Urothelium cell line (cell line): ENCODE data around the gene TGFB1I1.

Experiments used
- DNase-seq: peaks from one replicate; pipeline ENCODE4 v3.0.0; 2011; ENCODE audit warnings: low spot score, mixed read lengths
- FAIRE-seq: peaks from 2 replicates; lab custom pipeline; 2011; peaks lifted over from hg19 to GRCh38; lab: Jason Lieb, UNC

The TGFB1I1 gene

GRCh38 chr16:31451681-31452351, 20.1 kb upstream of the TGFB1I1 start:
- peak; percentile 74 for DNase-seq
- FAIRE-seq, result no peak

GRCh38 chr16:31452631-31453106, 19.3 kb upstream of the TGFB1I1 start:
- FAIRE-seq (no peak), DNase-seq (peak; percentile 32)

DNA sequence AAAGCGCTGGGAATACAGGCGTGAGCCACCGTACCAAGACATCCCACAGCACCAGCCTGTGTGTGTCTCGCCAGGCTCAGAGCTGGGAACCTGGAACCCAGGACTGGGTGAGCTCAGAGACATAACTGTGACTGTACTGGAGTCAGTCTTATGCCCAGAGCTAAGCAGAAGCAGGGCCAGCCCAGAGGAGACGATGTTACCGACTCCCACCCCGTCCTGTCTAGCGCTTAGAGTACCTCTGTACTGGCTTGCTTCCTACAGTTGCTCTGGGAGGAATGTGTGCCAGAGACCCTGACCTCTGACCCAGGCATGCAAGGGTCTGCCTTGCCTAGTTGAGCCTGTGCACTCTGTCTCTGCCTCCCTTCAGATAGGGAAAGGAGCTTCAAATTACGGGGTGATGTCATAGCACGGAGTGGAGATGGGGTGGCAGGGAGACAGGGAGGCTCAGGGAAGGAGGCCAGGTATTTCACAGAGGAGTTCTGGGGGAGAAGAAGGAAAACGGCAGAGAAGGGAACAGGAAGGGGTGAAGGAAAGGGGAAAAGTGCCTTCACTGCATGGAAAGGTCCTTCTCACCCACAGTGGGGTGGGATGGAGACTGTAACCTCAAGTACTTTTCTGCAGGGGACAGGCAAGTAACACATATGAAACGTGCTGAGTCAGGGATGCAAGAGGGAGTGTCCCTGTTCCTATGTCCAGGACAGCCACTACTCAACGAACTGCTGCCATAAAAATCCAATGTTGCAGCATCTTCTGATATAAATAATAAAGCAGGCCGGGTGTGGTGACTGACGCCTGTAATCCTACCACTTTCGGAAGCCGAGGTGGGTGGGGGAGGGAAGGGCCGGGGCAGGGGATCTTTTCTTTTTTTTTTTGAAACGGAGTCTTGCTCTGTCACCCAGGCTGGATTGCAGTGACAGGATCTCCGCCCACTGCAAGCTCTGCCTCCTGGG, 18.4 kb upstream of the TGFB1I1 start:
- FAIRE-seq (no peak), DNase-seq (no peak)

GRCh38 chr16:31455601-31456314, 16.2 kb upstream of the TGFB1I1 start:
- DNase-seq, result no peak
- FAIRE-seq, result no peak

GRCh38 chr16:31456988-31457360, 15.0 kb upstream of the TGFB1I1 start:
- no peak for DNase-seq
- no peak for FAIRE-seq

- DNase-seq (peak; percentile 34), FAIRE-seq (no peak)
Observed at GRCh38 chr16:31458073-31458843, 13.7 kb upstream of the TGFB1I1 start.

DNA sequence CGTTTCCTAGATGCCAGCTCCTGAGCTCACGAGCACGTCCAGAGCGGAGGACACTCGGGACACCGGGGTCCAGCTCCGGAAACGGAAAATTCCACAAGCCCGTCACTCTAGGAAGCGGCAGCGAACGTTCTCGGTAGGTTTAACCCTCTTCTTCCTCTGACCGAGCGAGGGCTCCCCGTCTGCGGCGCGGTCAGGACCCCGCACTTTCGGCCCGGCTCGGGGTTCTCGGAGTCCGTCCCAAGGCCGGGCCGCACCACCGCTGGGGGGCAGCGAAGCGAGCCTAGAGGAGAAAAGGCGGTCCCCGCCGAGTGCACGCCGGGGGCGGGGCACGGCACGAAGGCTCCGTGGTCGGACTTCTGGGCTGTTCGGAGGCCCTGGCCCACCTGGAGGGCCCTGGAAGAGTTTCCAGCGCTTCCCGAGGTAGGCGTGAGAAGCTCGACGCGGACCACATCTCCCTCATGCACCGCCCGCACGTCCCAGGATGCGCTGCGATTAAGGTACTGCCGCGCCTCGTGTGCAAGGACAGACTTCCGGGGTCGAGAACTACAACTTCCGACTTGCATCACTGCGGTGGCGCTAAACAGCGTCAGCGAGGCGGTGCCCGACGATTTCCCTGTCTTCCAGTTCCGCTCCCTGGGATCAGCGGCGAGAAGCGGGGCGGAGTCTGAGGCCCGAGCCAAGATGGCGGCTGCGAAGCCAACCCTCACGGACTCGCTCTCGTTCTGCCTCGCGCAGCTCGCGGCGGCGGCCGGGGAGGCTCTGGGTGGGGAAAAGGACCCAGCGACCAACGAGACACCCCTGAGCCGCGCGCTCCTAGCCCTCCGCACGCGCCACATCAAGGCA, 12.9 kb upstream of the TGFB1I1 start, which contains the start of gene ARMC5:
TSS of gene ARMC5 (plus strand) at position 658 of the 843 bp plus-strand sequence. CDS start at position 682, 24 bp downstream.
- DNase-seq (peak; percentile 88), FAIRE-seq (no peak)

DNA sequence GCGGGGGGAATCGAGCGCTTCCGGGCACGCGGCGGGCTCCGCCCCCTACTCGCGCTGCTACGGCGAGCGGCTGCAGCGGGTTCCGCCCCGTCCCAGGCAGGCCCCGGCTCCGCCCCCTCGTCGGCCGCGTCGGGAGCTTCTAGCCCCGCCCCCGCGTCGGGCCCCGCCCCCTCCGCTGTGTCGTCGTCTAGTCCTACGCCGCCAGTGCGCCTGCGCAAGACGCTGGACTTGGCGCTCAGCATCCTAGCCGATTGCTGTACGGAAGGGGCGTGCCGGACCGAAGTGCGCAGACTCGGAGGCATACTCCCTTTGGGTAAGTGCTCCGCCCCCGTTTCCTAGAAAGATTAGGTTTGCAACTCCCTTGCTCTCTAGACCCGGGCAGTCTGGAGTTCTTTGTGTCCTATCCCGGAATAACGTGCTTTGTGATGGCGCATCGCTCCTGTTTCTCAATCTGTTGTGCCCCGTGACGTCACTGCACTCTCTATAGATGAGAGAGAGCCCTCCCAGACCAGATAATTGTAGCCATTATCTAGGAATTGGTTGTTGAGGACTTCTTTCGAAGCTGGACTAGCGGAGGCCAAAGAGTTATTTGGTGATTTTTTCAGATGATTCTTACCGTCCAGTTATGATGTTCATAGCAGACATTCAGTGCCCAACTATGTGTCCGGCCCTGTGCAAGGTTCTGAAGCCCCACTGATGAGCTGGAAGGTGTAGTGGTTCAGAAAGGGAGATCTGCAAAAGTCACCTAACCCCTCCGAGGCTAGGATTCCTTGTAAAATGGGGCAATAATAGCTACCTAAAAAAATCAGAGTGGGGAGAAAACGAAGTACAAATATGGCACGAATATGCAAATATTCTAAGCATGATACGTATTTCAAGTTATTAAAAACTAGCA, 12.0 kb upstream of the TGFB1I1 start:
- peak; percentile 96 for DNase-seq
- peak; percentile 9 for FAIRE-seq

DNA sequence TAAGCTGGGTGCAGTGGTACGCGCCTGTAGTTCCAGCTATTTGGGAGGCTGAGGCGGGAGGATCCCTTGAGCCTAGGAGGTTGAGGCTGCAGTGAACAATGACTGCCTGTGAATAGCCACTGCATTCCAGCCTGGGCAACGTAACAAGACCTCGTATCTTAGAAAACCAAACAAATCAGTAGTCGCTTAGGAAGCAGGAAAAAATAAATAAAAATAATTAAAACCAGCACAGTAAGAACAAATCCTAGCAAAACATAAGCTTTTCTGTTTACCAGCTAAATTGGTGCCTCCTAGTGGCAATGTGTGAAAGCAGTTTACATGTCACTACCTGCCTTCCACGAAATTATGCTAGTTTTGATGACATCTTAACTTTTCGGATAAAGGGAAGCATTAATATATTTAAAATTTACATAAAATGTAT, 11.4 kb upstream of the TGFB1I1 start:
- no peak for FAIRE-seq

GRCh38 chr16:31461201-31461920, 10.6 kb upstream of the TGFB1I1 start:
- no peak for FAIRE-seq

More for the DNA sequence above, 11.4 kb upstream of the TGFB1I1 start:
- no peak for DNase-seq

DNA sequence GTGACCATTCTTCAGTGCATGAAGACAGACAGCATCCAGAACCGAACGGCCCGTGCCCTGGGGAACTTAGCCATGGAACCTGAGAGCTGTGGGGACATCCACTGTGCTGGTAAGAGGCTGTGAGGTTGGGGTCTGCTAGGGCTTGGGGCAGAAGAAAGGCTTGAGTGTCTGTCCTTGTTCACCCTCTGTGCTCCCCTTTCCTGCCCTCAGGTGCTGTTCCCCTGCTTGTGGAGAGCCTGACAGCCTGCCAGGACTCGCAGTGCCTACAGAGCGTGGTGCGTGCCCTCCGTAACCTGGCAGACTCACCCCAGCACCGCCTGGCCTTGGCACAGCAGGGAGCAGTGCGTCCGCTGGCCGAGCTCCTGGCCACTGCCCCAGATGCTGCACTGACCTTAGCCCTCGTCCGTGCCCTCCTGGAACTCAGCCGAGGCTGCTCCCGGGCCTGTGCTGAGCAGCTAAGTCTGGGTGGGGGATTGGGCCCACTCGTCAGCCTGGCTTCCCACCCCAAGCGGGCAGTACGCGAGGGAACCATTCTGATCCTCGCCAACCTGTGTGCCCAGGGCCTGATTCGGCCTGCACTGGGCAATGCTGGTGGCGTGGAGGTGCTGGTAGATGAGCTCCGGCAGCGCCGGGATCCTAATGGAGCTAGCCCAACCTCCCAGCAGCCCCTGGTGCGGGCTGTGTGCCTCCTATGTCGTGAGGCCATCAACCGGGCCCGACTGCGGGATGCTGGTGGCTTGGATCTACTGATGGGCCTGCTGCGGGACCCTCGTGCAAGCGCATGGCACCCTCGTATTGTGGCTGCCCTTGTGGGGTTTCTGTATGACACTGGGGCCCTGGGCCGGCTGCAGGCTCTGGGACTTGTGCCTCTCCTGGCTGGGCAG, 9.8 kb upstream of the TGFB1I1 start:
- DNase-seq (no peak), FAIRE-seq (no peak)

More at GRCh38 chr16:31461201-31461920, 10.6 kb upstream of the TGFB1I1 start:
- no peak for DNase-seq

DNA sequence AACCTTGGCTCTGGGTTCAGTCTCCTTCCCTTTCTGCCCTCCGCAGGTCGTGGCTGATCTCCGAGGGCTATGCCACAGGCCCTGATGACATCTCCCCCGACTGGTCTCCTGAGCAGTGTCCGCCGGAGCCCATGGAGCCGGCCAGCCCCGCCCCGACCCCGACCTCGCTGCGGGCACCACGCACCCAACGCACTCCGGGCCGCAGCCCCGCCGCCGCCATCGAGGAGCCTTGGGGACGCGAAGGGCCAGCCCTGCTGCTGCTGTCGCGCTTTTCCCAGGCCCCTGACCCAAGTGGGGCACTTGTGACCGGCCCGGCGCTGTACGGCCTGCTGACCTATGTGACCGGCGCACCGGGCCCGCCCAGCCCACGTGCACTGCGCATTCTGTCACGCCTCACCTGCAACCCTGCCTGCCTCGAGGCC, 7.6 kb upstream of the TGFB1I1 start:
- no peak for DNase-seq
- FAIRE-seq, result no peak

- FAIRE-seq (no peak), DNase-seq (no peak)
Observed at GRCh38 chr16:31464781-31465260, 7.1 kb upstream of the TGFB1I1 start.

GRCh38 chr16:31465788-31466370, 6.1 kb upstream of the TGFB1I1 start:
- no peak for DNase-seq
- no peak for FAIRE-seq

DNA sequence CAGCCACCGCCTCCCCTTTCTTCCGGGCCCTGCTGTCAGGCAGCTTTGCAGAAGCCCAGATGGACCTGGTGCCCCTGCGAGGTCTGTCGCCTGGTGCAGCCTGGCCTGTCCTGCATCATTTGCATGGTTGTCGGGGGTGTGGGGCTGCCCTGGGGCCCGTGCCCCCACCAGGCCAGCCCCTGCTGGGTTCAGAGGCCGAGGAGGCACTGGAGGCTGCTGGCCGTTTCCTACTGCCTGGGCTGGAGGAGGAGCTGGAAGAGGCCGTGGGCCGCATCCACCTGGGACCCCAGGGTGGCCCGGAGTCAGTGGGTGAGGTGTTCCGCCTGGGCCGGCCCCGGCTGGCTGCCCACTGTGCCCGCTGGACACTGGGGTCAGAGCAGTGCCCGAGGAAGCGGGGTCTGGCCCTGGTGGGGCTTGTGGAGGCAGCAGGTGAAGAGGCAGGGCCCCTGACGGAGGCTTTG, 5.5 kb upstream of the TGFB1I1 start:
- no peak for FAIRE-seq
- no peak for DNase-seq

- DNase-seq (no peak), FAIRE-seq (no peak)
Observed at GRCh38 chr16:31467151-31467773, 4.7 kb upstream of the TGFB1I1 start.
